Esophagus squamous epithelium (tissue), 4 donors: ENCODE results near the gene NEB.

ENCODE experiments used
- POLR2A ChIP-seq, 4 donors: fragments of 450-650 bp; IDR thresholded peaks; one replicate each; pipeline ENCODE4 v1.6.1; 2017; ENCODE audit warnings: antibody characterized with exemption in 4 of 4, mild to moderate bottlenecking in 4 of 4, moderate library complexity in 3 of 4
- TF ChIP-seq, protein P1 (sequence below), 6 experiments: fragments of 450-650 bp in 4 of 6; fragments of 200-600 bp in 2 of 6; sonication (generic) in 2 of 6; IDR thresholded peaks; one replicate each; pipeline ENCODE4 v1.5.1; 2016 to 2019; ENCODE audit warnings: antibody characterized with exemption in 6 of 6, mild to moderate bottlenecking in 4 of 6, moderate library complexity in 4 of 6

DNA sequence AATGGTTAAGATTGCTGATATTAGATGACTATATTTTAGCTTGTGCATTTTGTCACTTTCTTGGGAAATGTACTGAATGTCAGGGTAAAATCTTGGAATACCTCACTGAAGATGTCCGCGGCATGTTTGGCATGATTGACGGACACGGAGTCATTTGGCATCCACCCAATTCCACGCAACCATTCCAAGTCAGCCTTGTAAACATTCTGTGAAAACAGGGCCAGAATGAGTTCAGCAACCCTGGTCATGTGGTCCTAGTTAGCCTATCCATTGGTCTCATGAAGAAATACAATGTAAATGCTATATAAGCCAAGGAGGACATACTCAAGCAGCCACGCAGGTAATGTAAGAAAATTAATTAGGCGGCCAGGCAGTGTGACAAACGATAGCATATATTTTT is 165.1 kb downstream of the NEB start:
- TF ChIP-seq, protein P1, sequence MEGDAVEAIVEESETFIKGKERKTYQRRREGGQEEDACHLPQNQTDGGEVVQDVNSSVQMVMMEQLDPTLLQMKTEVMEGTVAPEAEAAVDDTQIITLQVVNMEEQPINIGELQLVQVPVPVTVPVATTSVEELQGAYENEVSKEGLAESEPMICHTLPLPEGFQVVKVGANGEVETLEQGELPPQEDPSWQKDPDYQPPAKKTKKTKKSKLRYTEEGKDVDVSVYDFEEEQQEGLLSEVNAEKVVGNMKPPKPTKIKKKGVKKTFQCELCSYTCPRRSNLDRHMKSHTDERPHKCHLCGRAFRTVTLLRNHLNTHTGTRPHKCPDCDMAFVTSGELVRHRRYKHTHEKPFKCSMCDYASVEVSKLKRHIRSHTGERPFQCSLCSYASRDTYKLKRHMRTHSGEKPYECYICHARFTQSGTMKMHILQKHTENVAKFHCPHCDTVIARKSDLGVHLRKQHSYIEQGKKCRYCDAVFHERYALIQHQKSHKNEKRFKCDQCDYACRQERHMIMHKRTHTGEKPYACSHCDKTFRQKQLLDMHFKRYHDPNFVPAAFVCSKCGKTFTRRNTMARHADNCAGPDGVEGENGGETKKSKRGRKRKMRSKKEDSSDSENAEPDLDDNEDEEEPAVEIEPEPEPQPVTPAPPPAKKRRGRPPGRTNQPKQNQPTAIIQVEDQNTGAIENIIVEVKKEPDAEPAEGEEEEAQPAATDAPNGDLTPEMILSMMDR (IDR thresholded peaks at IDR 0.05): no peak
- TF ChIP-seq POLR2A (IDR thresholded peaks at IDR 0.05): no peak
